ENCODE data around the gene HSPB2. TPM values are rescaled to one million over a fixed set of nuclear protein-coding genes. Genes with fewer than 3 reads are reported as not detected.
A peak's percentile ranks its signal among the peaks of the same experiment; 100 is the strongest.
"Not testable (repeated sequence)": the region's sequence is repeated elsewhere in the genome, so short reads cannot be mapped to it uniquely, and the experiment has no call there.

Gene HSPB2
- total RNA-seq, 1 experiment from 2014 or later: not detected

- DNase-seq (ENCODE audit: low read depth): peak; percentile 30
Measured at GRCh38 chr11:111913997-111914396, 1.5 kb downstream of the HSPB2 start.

DNA sequence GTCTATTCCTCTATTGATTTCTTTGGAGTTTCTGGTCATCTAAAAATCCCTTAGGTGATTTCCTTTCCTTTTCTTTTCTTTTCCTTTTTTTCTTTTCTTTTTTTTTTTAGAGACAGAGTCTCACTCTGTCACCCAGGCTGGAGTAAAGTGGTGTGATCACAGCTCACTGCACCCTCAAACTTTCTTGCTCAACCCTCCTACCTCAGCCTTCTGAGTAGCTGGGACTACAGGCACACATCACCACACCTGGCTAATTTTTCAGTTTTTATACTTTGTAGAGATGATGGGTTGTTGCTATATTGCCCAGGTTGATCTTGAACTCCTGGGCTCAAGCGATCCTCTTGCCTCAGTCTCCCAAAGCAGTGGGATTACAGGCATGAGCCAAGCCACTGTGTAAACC lies 4.2 kb downstream of the HSPB2 start:
- DNase-seq (ENCODE audit: low read depth): no peak

DNA sequence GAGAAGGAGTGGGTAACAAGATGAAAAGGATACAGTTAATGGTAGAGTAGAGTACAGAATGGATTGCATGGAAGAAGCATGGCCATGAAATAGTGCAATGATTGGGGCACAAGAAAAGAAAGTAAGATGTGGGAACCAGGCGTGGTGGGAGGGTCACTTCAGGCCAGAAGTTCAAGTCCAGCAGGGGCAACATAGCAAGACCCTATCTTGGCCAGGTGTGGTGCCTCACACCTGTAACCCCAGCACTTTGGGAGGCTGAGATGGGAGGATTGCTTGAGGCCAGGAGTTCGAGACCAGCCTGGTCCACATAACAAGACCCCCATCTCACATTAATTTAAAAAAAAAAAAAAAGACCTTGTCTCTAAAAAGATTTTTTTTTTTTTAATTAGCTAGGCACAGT lies 4.8 kb downstream of the HSPB2 start:
- no peak for DNase-seq (ENCODE audit: low read depth)

DNA sequence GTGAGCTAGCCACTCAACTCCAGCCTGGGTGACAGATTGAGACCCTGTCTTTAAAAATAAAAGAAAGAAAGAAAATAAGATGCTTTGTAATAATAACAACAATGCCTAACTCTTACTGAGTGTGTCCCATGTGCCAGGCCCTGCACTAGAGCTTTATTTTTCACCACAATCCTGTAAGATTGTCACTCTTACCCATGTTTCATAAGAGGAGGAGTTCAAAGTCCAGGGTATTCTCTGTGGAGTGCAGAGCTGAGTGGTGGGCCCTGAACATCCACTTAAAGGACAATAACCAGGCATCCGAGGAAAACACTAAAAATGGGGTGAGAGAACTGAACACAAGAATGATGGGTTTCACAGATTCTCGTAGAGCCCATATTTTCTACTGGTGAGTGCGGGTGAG lies 5.3 kb downstream of the HSPB2 start:
- no peak for DNase-seq (ENCODE audit: low read depth)

DNA sequence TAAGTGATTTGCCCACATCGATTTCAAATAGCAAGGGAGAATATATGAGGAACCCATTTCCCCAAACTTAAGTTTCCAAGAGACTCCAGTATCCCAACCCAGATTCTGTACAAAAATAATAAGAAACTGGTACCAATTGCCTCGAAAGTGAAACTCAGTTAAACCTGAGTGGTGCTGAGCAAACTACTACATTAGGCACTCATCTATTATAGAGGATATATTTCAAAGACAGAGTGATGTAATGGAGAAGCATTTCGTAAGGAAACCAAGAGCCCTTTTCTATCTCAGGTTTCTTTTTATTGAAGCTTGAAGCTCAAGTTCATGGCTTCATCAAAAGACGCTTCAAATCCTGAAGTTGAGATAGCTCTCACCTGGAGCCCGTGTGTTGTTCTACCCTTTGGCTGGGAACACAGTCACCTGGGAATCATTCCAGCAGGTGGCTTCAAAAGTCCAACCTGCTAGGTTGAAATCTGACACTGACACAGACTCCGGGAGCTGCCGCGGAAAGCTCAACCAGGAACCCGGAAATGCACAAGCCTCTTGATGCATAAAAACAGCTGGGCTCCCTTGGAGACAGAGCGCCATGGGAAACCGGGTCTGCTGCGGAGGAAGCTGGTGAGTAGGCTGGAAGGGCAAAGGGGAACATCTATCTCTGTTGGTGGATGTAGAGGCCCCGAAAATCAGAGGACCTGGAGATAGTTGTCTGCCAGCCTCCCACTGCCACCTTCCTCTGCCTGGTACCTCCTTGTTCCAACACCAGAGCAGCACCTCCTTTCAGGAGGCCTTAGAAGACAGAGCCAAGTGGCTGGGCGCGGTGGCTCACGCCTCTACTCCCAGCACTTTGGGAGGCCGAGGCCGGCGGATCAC lies 6.1 kb downstream of the HSPB2 start, which contains the start of gene C11orf52:
Gene C11orf52 (plus strand): TSS at position 524 of the 867 bp plus-strand sequence. CDS start 60 bp downstream, at position 584.
- no peak for DNase-seq (ENCODE audit: low read depth)

DNA sequence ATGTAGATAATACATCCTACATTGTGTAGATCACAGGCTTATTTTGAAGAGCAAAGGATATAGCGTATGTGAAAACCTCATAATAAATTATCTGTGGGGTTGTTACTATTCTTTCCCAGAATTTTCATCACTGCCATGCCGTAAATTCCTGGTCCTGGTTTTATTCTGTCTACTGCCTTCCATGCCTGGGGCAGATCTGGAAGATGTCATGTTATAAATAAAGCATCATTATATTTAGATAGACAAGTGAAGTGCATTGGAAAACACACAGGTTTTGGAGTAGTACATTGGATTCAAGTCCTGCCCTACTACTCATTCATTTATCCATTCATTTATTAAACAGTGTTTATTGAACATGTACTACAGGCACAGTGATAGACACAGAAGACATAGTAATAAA lies 8.4 kb downstream of the HSPB2 start:
- DNase-seq (ENCODE audit: low read depth): no peak

GRCh38 chr11:111921541-111922230 lies 9.2 kb downstream of the HSPB2 start:
- no peak for DNase-seq (ENCODE audit: low read depth)

DNA sequence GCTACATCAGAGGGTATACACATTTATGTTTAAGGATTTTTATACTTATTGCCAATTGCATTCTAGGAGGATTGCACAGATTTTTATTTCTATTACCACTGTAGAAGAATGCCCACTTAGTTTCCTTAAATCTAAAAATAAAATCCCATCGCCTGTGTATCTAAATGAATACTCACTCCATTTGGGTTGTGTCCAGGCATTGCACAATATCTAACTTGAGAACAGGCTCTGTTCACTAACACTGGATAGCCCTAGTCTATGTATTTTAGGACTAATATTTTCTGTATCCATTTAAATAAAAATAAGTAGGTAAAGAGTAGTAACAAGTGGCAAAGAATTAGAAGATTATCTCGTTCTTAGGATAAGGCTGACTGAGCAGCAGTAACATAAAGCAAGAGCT lies 10.3 kb downstream of the HSPB2 start:
- no peak for DNase-seq (ENCODE audit: low read depth)

DNA sequence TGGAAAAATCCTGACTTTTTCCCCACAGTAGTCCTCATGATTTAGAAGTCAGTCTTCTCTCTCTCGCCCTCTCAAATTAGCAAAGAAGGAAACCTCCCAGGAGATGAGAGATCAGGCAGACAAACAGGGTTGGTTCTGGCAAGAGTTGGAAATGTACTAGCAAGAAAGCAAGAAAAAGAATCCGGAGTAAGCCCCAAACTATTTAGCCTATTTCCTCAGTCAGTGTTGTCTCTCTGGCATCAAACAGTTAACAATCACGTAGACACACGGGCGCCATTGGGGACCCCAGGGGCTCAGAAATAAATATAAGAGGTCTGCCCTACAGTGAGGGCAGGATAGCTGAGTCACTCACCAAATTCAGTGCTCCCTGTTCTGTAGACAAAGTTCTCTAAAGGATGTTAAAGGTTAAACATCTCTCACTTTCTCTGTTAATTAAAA lies 10.8 kb downstream of the HSPB2 start:
- no peak for DNase-seq (ENCODE audit: low read depth)

DNA sequence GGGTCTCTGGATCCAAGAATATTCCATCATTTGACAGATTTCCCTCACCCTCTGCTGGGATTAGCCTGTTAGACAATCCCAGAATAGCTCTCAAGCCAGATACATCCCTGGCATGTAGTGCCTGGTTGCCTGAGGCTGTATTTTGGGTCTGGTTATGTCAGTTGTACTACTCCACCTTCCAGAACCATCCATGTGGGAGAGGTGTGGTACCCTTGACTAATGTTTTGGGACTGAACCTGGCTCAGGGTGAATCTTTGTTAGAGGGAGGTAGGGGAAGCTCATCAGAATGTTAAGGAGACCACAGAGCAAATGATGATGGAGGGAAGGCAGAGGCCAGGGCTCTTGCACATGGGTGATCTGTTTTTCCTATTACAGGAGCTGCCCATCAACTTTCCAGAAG lies 11.4 kb downstream of the HSPB2 start:
- no peak for DNase-seq (ENCODE audit: low read depth)

DNA sequence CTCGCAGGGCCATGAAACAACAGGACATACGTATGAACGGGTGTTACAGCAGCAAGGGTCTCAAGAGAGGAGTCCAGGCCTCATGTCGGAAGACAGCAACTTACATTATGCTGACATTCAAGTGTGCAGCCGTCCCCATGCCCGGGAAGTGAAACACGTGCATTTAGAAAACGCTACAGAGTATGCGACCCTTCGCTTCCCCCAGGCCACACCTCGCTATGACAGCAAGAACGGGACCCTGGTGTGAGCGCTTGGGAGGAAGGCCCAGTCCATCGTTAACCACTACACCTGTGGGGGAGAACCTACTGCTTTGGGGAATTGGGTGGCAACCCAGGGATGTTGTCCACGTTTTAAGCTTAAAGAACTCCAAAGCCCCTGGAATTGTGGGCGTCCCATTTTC lies 13.4 kb downstream of the HSPB2 start:
- no peak for DNase-seq (ENCODE audit: low read depth)

GRCh38 chr11:111926505-111927391 lies 14.2 kb downstream of the HSPB2 start:
- peak; percentile 97 for DNase-seq (ENCODE audit: low read depth)

- DNase-seq (ENCODE audit: low read depth): no peak
Measured at GRCh38 chr11:111930472-111930871, 17.9 kb downstream of the HSPB2 start.

DNA sequence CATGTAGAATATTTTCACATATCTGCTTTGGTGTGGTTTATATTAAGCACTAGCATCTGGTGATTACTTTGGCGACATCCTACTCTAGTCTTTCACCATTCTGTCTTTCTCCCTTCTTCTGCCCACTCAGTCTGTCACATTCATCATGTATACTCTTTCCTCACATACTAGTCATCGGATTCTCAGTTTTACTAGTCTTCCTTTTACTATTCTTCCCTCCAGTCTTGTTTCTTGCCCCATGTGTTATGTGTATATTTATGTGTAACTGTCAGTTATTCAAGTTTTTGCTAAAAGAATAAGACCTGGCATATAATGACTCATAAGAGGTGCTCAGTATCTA lies 20.0 kb downstream of the HSPB2 start:
- no peak for DNase-seq (ENCODE audit: low read depth)

- DNase-seq (ENCODE audit: low read depth): not testable (repeated sequence)
Measured at GRCh38 chr11:111933176-111933575, 20.6 kb downstream of the HSPB2 start.

GRCh38 chr11:111933872-111934271 lies 21.3 kb downstream of the HSPB2 start:
- no peak for DNase-seq (ENCODE audit: low read depth)

DNA sequence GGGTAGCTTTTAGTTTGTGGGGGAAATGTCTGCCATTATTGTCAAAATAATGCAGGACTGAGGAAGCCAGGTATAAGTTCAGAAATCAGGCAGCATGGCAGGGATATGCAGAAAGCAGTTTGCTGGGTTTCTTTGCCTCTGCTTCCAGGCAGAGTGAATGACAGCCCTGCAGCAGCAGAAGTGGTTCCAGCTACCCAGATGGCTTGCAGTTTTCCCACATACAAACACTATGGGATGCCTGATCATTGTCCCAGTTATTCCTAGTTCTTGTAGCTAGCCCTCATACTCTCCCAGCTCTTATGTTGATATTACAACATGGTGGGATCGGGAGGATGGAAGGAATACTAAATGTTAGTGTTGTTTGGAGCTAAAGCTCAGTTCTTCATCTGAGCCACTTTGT lies 21.8 kb downstream of the HSPB2 start:
- no peak for DNase-seq (ENCODE audit: low read depth)

DNA sequence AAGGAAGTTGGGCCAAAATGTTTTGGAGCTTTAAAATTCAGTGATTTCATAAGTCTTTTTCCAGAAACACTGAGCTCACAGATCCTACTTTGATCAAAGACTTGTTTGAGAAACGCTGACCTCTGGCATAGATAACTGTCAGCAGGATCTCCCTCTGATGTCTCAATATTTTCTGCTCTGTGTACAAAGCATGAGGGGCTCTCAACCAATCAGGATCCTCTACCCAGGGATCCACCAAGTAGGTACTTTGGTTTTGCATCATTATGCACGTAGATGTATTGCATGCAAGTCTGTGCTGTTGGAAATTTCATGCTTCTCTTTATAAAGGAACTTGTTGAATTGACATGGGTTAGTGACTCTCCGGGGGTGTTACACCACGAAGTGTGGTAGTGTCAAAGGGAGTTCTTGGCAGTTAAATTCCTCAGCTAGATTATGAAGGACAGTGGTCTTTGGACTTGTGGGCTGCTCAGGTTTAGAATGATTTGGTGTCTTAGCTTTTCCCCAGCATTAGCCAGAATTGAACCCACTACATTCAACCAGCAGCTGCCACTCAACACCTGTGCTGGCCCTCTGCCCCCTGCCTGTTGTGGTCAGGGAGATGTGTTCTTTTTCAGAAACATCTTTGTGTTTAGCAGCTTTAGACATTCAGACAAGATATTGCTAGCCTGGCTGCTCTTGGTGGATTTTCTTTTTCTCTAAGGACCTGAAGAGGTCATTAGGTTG lies 22.9 kb downstream of the HSPB2 start:
- DNase-seq (ENCODE audit: low read depth): no peak

DNA sequence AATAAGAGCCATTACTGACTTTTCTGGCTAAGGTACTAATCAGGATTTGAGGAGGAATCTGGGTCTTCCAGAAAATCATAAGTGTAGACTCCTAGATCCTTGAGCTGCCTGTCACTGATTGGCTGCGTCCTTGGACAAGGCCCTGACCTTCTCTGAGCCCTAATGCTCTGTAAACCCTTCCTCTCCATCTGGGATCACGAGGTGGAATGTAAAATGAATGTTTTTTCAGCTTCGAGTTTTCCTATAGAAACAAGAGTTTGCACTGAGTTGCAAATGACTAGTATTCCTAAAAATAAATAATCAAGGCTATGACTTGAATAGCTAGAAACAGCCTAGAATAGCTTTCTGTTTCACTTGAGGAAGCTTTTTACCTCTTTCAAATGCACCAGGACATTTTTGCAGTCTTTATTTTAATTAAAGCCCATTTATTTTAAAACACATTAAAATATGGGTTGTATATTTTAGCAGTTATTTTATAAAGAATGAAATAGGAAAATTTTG lies 23.6 kb downstream of the HSPB2 start:
- DNase-seq (ENCODE audit: low read depth): no peak

DNA sequence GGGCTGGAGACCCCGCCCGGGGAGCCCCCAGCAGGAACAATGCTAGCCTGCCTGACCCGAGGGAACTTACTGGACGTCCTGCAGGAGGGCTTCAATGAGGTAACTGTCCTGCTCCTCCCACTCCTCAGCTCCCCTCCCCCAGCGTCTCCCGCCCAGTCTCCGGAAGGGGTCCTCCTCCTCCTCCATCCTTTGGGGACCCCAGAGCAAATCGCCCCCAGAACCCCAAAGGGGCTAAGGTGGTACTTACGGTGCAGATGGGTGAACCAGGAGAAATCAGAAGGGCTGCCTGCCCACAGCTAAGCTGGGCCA lies 24.9 kb downstream of the HSPB2 start:
- DNase-seq (ENCODE audit: low read depth): no peak

DNA sequence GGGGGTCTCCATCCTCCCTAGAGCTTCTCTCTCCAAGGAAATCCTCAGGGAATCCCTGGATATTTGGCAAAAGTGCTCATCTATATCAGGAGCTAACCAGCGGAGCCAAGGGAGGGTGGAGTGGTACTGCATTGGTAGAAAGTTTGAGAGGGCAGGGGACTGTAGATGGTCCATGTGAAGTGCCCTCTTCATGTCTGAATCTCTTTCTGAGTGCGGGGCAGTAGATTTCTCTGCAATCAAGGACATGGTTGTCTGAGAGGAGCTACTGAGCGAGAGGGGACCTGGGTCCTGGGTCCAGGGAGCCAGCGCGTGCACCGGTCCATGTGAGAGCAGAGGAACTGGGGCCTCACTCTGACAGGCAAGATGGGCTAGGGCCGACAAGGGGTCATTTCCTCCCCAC lies 25.3 kb downstream of the HSPB2 start:
- no peak for DNase-seq (ENCODE audit: low read depth)
